Body of pancreas (tissue), 4 donors: Measurements from ENCODE around the gene COL5A1. TPM values are rescaled to one million over a fixed set of nuclear protein-coding genes. Genes with fewer than 3 reads are reported as not detected.

Source experiments
- ATAC-seq: fragments of 150-250 bp; one replicate; pipeline ENCODE4 v1.9.1; 2016
- DNase-seq, 4 donors: peaks; one replicate each; pipeline ENCODE4 v3.0.0-alpha.2; 2019
- H3K27ac ChIP-seq, 4 donors: fragments of 200-600 bp; sonication (generic); 1 replicate in 3 of 4; 2 replicates in 1 of 4; pipeline versions ENCODE4 v1.5.1 to v1.6.1; 2016 to 2019; ENCODE audit warnings: mild to moderate bottlenecking in 1 of 4, mixed read lengths in 1 of 4, moderate library complexity in 1 of 4
- H3K27me3 ChIP-seq, 2 donors: fragments of 200-600 bp; sonication (generic); one replicate each; pipeline ENCODE4 v1.6.0; 2016; ENCODE audit warnings: mild to moderate bottlenecking in 1 of 2
- H3K36me3 ChIP-seq, 2 donors: fragments of 200-600 bp; sonication (generic); replicated peaks in 1 of 2; 2 replicates each; pipeline ENCODE4 v1.5.1; 2016; ENCODE audit warnings: low read depth in 2 of 2; ENCODE audit not compliant: insufficient read depth in 1 of 2
- H3K4me1 ChIP-seq: fragments of 200-600 bp; sonication (generic); one replicate; pipeline ENCODE4 v1.6.0; 2016
- H3K4me3 ChIP-seq, 2 donors: fragments of 200-600 bp; sonication (generic); 1 replicate in 1 of 2; 2 replicates in 1 of 2; pipeline ENCODE4 v1.5.1; 2016 to 2019
- H3K9me3 ChIP-seq, 3 donors: fragments of 200-600 bp; sonication (generic); 1 replicate in 2 of 3; 2 replicates in 1 of 3; pipeline ENCODE4 v1.5.1; 2016
- CTCF ChIP-seq, 7 experiments: fragments of 450-650 bp in 4 of 7; fragments of 200-600 bp in 3 of 7; sonication (generic) in 3 of 7; IDR thresholded peaks; one replicate each; pipeline ENCODE4 v1.5.1; 2016 to 2019; ENCODE audit warnings: antibody characterized with exemption in 7 of 7
- POLR2A ChIP-seq, 3 donors: fragments of 450-650 bp; IDR thresholded peaks; one replicate each; pipeline ENCODE4 v1.6.1; 2016; ENCODE audit warnings: antibody characterized with exemption in 3 of 3, mild to moderate bottlenecking in 2 of 3
- WGBS, 2 donors: methylation state at CpG; one replicate each; pipeline ENCODE4 v1.1.5; 2017; 5-methylcytosine and 5-hydroxymethylcytosine counted together
- intact Hi-C: fragments of 100-400 bp; cut with DNase I; formaldehyde crosslinking; loops from one replicate; pipeline ENCODE4 v1.15.1; 2023
- total RNA-seq, 2 donors: library from RNA; depleted of rRNA; stranded (reverse); fragments of >200 nt; gene quantifications; one replicate each; pipeline ENCODE4 v1.1.0, GENCODE V29; 2016

COL5A1 gene
- total RNA-seq, 2 donors from 2014 or later, result 7.0 to 14.5 TPM

- Histone ChIP-seq H3K9me3 (no peaks in the 10 kb centered on the region), H3K27me3 (no peaks in the 10 kb centered on the region), H3K4me3 (no peak overlapping the region), H3K4me1 (no peaks in the 10 kb centered on the region), H3K27ac (peak overlapping the region in 2 of 4 donors; percentile 12 to 30), H3K36me3 (no peaks in the 10 kb centered on the region)
- ATAC-seq, result no peak
- no peak for TF ChIP-seq CTCF (IDR thresholded peaks at IDR 0.05)
- no peak for TF ChIP-seq POLR2A (IDR thresholded peaks at IDR 0.05)
- WGBS, 2 donors, result 60 to 71% methylated on average over 4 to 32 of the region's 32 CpGs
- intact Hi-C loops, result no loop called here
- no peak for DNase-seq
Observed at GRCh38 chr9:134707731-134708671, 66.4 kb downstream of the COL5A1 start.

GRCh38 chr9:134708672-134709038 is 67.1 kb downstream of the COL5A1 start:
- DNase-seq, result no peak
- H3K36me3 ChIP-seq, result no peaks in the 10 kb centered on the region
- no peaks in the 10 kb centered on the region for H3K27me3 ChIP-seq
- intact Hi-C loops, result no loop called here
- no peak overlapping the region for H3K27ac ChIP-seq
- H3K4me3 ChIP-seq, result no peak overlapping the region
- WGBS, 2 donors, result 59 to 60% methylated on average over 10 to 11 of the region's 11 CpGs
- H3K9me3 ChIP-seq, result no peaks in the 10 kb centered on the region
- no peaks in the 10 kb centered on the region for H3K4me1 ChIP-seq
- ATAC-seq, result no peak
- TF ChIP-seq CTCF (IDR thresholded peaks at IDR 0.05) (no peak), POLR2A (IDR thresholded peaks at IDR 0.05) (no peak)

GRCh38 chr9:134709512-134710270 is 68.1 kb downstream of the COL5A1 start:
- Histone ChIP-seq H3K27ac (no peak overlapping the region), H3K27me3 (no peaks in the 10 kb centered on the region), H3K4me1 (no peaks in the 10 kb centered on the region), H3K9me3 (no peaks in the 10 kb centered on the region), H3K4me3 (no peak overlapping the region), H3K36me3 (no peaks in the 10 kb centered on the region)
- peak in 1 of 4 donors; percentile 14 for DNase-seq
- ATAC-seq, result no peak
- WGBS, 2 donors, result 65 to 66% methylated on average over 28 to 29 of the region's 29 CpGs
- intact Hi-C loops, result no loop called here
- TF ChIP-seq CTCF (IDR thresholded peaks at IDR 0.05) (no peak), POLR2A (IDR thresholded peaks at IDR 0.05) (no peak)

- no peak for TF ChIP-seq CTCF (IDR thresholded peaks at IDR 0.05)
- TF ChIP-seq POLR2A (IDR thresholded peaks at IDR 0.05), result no peak
- ATAC-seq, result no peak
- Histone ChIP-seq H3K9me3 (no peaks in the 10 kb centered on the region), H3K4me1 (no peaks in the 10 kb centered on the region), H3K36me3 (no peaks in the 10 kb centered on the region), H3K27ac (no peak overlapping the region), H3K4me3 (no peak overlapping the region), H3K27me3 (no peaks in the 10 kb centered on the region)
- 50 to 75% methylated on average over 1 to 8 of the region's 8 CpGs for WGBS, 2 donors
- intact Hi-C loops, result no loop called here
- no peak for DNase-seq
Observed at GRCh38 chr9:134710271-134710540, 68.6 kb downstream of the COL5A1 start.
